HepG2 (cell line): ENCODE results near the gene KDM7A. TPM values are rescaled to one million over a fixed set of nuclear protein-coding genes. Genes with fewer than 3 reads are reported as not detected.

Experiments used
- ATF7-NPFF ChIP-seq: sonication (generic); formaldehyde crosslinking; IDR thresholded peaks from 2 replicates; pipeline ENCODE4 v1.8.1; 2023; ENCODE audit warnings: mild to moderate bottlenecking, low read depth, missing genetic modification reagents, moderate library complexity
- CBFB ChIP-seq: sonication (generic); formaldehyde crosslinking; IDR thresholded peaks from 2 replicates; pipeline ENCODE4 v1.4.0; 2020; ENCODE audit warnings: missing genetic modification reagents
- CENPT ChIP-seq: sonication (generic); formaldehyde crosslinking; IDR thresholded peaks from 2 replicates; pipeline ENCODE4 v1.8.0; 2022; ENCODE audit warnings: low read depth, mild to moderate bottlenecking, moderate library complexity, missing genetic modification reagents
- CHD4 ChIP-seq: fragments of 200-600 bp; sonication (generic); IDR thresholded peaks from 2 replicates; pipeline ENCODE4 v1.7.0; 2017; ENCODE audit warnings: mild to moderate bottlenecking, low read length, borderline replicate concordance
- DPF2 ChIP-seq: sonication (generic); formaldehyde crosslinking; IDR thresholded peaks from 2 replicates; pipeline ENCODE4 v1.4.0; 2020; ENCODE audit warnings: mild to moderate bottlenecking, low read depth, missing genetic modification reagents, borderline replicate concordance
- FOXK1 ChIP-seq: sonication (generic); formaldehyde crosslinking; IDR thresholded peaks from 2 replicates; pipeline ENCODE4 v1.4.0; 2020; ENCODE audit warnings: low read depth, missing genetic modification reagents, borderline replicate concordance
- JDP2 ChIP-seq: sonication (generic); formaldehyde crosslinking; IDR thresholded peaks from 2 replicates; pipeline ENCODE4 v1.8.1; 2022; ENCODE audit warnings: missing genetic modification reagents, borderline replicate concordance
- KAT2B ChIP-seq: fragments of 150-350 bp; IDR thresholded peaks from 2 replicates; pipeline ENCODE4 v1.6.1; 2014; ENCODE audit warnings: low read depth, low read length, borderline replicate concordance
- KLF12 ChIP-seq: sonication (generic); formaldehyde crosslinking; IDR thresholded peaks from 2 replicates; pipeline ENCODE4 v1.4.0; 2020; ENCODE audit warnings: missing genetic modification reagents, borderline replicate concordance
- MLLT10 ChIP-seq: sonication (generic); formaldehyde crosslinking; IDR thresholded peaks from 2 replicates; pipeline ENCODE4 v1.4.0; 2020; ENCODE audit warnings: missing genetic modification reagents
- MYC ChIP-seq: sonication (generic); formaldehyde crosslinking; IDR thresholded peaks from 2 replicates; pipeline ENCODE4 v1.9.0; 2021; ENCODE audit warnings: missing genetic modification reagents, borderline replicate concordance
- PAF1 ChIP-seq: IDR thresholded peaks from 2 replicates; pipeline ENCODE4 v1.6.1; 2016; ENCODE audit warnings: missing genetic modification reagents, missing compliant biosample characterization
- PHF20 ChIP-seq: sonication (generic); formaldehyde crosslinking; IDR thresholded peaks from 2 replicates; pipeline ENCODE4 v1.5.0; 2020; ENCODE audit warnings: mild to moderate bottlenecking, missing genetic modification reagents
- RBFOX2 ChIP-seq: fragments of 200-400 bp; formaldehyde crosslinking; IDR thresholded peaks from 2 replicates; pipeline ENCODE4 v1.6.1; 2017; ENCODE audit warnings: low read depth, mild to moderate bottlenecking, low read length
- ZBTB38 ChIP-seq: sonication (generic); formaldehyde crosslinking; IDR thresholded peaks from 2 replicates; pipeline ENCODE4 v1.5.1; 2020; ENCODE audit warnings: mild to moderate bottlenecking, missing genetic modification reagents
- ZNF10 ChIP-seq: sonication (generic); formaldehyde crosslinking; IDR thresholded peaks from 2 replicates; pipeline ENCODE4 v1.4.0; 2020; ENCODE audit warnings: mild to moderate bottlenecking, low read depth, missing genetic modification reagents, borderline replicate concordance
- ZNF34 ChIP-seq: sonication (generic); formaldehyde crosslinking; IDR thresholded peaks from 2 replicates; pipeline ENCODE4 v1.4.0; 2020; ENCODE audit warnings: mild to moderate bottlenecking, missing genetic modification reagents, borderline replicate concordance
- ZNF615 ChIP-seq: sonication (generic); formaldehyde crosslinking; IDR thresholded peaks from 2 replicates; pipeline ENCODE4 v1.5.0; 2020; ENCODE audit warnings: mild to moderate bottlenecking, missing genetic modification reagents, borderline replicate concordance
- ZSCAN25 ChIP-seq: sonication (generic); formaldehyde crosslinking; IDR thresholded peaks from 2 replicates; pipeline ENCODE4 v1.8.0; 2022; ENCODE audit warnings: mild to moderate bottlenecking, missing genetic modification reagents
- ZSCAN30 ChIP-seq: sonication (generic); formaldehyde crosslinking; IDR thresholded peaks from 2 replicates; pipeline ENCODE4 v1.5.0; 2020; ENCODE audit warnings: mild to moderate bottlenecking, missing genetic modification reagents
- ZSCAN9 ChIP-seq: IDR thresholded peaks from 2 replicates; pipeline ENCODE4 v1.6.1; 2016; ENCODE audit warnings: borderline replicate concordance
- polyA plus RNA-seq, 8 experiments: library from polyadenylated mRNA; depleted of rRNA in 3 of 8; stranded (reverse) in 7 of 8; unstranded in 1 of 8; fragments of >200 nt; fragmentation: Illumina TruSeq in 4 of 8; extraction: Trizol in 4 of 8; gene quantifications; 2 replicates each; pipeline versions ENCODE4 v1.2.1 to v1.2.3, GENCODE V29; 2011 to 2016; ENCODE audit warnings: low read depth in 4 of 8, missing spikeins in 1 of 8, mixed read lengths in 1 of 8; ENCODE audit not compliant: insufficient read depth in 1 of 8
- total RNA-seq, 5 experiments: library from RNA; depleted of rRNA; stranded (reverse); fragments of >200 nt; fragmentation: Illumina TruSeq; extraction: Trizol; gene quantifications; 2 replicates each; pipeline ENCODE4 v1.2.3, GENCODE V29; 2016; ENCODE audit warnings: low read depth in 1 of 5
- TF ChIP-seq, protein P1 (sequence below): sonication (generic); formaldehyde crosslinking; IDR thresholded peaks from 2 replicates; pipeline ENCODE4 v1.5.1; 2020; ENCODE audit warnings: mild to moderate bottlenecking, missing genetic modification reagents, moderate library complexity
- TF ChIP-seq, protein P2 (sequence below): sonication (generic); formaldehyde crosslinking; IDR thresholded peaks from 2 replicates; pipeline ENCODE4 v1.5.0; 2020; ENCODE audit warnings: missing genetic modification reagents
- TF ChIP-seq, protein P3 (sequence below): sonication (generic); formaldehyde crosslinking; IDR thresholded peaks from 2 replicates; pipeline ENCODE4 v1.4.0; 2020; ENCODE audit warnings: missing genetic modification reagents

The KDM7A gene
- total and polyA plus RNA-seq, 2 of the 13 experiments (the other 11 are each of a cell fraction or from before 2014, with no cell fraction given), result 10.8 to 16.8 TPM

DNA sequence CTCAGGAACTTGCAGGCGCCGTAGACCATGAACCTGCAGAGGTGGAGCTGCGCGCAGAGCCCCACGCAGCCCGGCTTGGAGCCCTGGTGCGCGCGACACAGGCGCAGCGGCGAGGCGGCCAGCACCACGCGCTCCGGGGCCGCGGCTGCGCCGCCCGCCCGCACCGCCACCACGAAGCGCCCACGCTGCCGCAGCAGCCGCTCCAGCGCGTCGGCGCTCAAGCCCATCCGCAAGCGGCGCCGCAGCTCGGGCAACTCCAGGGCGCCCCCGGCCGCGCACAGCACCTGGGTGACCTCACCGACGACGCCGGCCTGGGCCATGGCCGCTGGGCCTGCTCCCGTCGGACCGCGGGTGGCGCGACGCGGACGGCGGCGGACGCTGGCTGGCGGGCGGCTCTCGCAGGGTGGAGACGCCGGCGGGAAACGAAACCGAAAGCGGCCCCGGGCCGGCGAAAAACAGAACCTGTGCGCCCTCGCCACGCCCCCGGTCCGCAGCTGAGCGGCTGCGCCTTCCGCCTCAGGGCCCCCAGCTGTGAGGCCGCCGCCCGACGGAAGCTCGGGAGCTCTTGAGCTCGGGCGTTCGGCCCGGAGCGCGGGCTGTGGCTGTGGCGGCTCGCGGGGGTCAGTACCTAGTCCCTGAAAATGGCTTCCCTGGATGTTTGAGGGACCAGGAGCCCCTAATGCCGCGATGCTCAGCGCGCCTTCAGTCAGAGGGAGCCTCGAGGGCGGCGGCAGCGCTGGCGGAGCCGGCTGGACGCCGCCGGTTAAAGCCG is 114.1 kb downstream of the KDM7A start, which contains the start of gene PARP12 (continued):
- TF ChIP-seq, protein P1, sequence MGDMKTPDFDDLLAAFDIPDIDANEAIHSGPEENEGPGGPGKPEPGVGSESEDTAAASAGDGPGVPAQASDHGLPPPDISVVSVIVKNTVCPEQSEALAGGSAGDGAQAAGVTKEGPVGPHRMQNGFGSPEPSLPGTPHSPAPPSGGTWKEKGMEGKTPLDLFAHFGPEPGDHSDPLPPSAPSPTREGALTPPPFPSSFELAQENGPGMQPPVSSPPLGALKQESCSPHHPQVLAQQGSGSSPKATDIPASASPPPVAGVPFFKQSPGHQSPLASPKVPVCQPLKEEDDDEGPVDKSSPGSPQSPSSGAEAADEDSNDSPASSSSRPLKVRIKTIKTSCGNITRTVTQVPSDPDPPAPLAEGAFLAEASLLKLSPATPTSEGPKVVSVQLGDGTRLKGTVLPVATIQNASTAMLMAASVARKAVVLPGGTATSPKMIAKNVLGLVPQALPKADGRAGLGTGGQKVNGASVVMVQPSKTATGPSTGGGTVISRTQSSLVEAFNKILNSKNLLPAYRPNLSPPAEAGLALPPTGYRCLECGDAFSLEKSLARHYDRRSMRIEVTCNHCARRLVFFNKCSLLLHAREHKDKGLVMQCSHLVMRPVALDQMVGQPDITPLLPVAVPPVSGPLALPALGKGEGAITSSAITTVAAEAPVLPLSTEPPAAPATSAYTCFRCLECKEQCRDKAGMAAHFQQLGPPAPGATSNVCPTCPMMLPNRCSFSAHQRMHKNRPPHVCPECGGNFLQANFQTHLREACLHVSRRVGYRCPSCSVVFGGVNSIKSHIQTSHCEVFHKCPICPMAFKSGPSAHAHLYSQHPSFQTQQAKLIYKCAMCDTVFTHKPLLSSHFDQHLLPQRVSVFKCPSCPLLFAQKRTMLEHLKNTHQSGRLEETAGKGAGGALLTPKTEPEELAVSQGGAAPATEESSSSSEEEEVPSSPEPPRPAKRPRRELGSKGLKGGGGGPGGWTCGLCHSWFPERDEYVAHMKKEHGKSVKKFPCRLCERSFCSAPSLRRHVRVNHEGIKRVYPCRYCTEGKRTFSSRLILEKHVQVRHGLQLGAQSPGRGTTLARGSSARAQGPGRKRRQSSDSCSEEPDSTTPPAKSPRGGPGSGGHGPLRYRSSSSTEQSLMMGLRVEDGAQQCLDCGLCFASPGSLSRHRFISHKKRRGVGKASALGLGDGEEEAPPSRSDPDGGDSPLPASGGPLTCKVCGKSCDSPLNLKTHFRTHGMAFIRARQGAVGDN (CRISPR knock-in tag), result peak; percentile 93
- TF ChIP-seq KLF12 (CRISPR knock-in tag) (peak; percentile 52; the same call in 1 of the 2 replicates), PAF1 (CRISPR knock-in tag) (no peak), CBFB (0 out of 2 replicates have a peak, but pooled peaks have one; percentile 52), RBFOX2 (peak; percentile 79), FOXK1 (CRISPR knock-in tag) (no peak; the same call in 1 of the 2 replicates), ZSCAN9 (no peak), ZBTB38 (CRISPR knock-in tag) (peak; percentile 98), ZSCAN30 (CRISPR knock-in tag) (no peak), KAT2B (no peak), MYC (CRISPR knock-in tag) (peak; percentile 34; the same call in 1 of the 2 replicates), ZNF10 (CRISPR knock-in tag) (no peak), PHF20 (CRISPR knock-in tag) (peak; percentile 55), CENPT (CRISPR knock-in tag) (0 out of 2 replicates have a peak, but pooled peaks have one; percentile 40), ATF7-NPFF (CRISPR knock-in tag) (0 out of 2 replicates have a peak, but pooled peaks have one; percentile 23), JDP2 (no peak), ZSCAN25 (CRISPR knock-in tag) (no peak), ZNF34 (CRISPR knock-in tag) (0 out of 2 replicates have a peak, but pooled peaks have one; percentile 30), MLLT10 (CRISPR knock-in tag) (no peak), CHD4 (no peak), ZNF615 (CRISPR knock-in tag) (no peak), DPF2 (no peak)
- TF ChIP-seq, protein P2, sequence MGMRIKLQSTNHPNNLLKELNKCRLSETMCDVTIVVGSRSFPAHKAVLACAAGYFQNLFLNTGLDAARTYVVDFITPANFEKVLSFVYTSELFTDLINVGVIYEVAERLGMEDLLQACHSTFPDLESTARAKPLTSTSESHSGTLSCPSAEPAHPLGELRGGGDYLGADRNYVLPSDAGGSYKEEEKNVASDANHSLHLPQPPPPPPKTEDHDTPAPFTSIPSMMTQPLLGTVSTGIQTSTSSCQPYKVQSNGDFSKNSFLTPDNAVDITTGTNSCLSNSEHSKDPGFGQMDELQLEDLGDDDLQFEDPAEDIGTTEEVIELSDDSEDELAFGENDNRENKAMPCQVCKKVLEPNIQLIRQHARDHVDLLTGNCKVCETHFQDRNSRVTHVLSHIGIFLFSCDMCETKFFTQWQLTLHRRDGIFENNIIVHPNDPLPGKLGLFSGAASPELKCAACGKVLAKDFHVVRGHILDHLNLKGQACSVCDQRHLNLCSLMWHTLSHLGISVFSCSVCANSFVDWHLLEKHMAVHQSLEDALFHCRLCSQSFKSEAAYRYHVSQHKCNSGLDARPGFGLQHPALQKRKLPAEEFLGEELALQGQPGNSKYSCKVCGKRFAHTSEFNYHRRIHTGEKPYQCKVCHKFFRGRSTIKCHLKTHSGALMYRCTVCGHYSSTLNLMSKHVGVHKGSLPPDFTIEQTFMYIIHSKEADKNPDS (CRISPR knock-in tag), result no peak
- TF ChIP-seq, protein P3, sequence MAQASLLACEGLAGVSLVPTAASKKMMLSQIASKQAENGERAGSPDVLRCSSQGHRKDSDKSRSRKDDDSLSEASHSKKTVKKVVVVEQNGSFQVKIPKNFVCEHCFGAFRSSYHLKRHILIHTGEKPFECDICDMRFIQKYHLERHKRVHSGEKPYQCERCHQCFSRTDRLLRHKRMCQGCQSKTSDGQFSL (CRISPR knock-in tag), result no peak
